Breast epithelium (tissue), 4 donors: ENCODE results near the gene PSAP. TPM values are rescaled to one million over a fixed set of nuclear protein-coding genes. Genes with fewer than 3 reads are reported as not detected.

Source experiments
- DNase-seq, 2 donors: peaks; one replicate each; pipeline ENCODE4 v3.0.0-alpha.2; 2019; ENCODE audit warnings: low spot score in 2 of 2
- H3K27ac ChIP-seq, 2 donors: fragments of 200-600 bp; sonication (generic) in 1 of 2; one replicate each; pipeline ENCODE4 v1.5.1; 2016 to 2019; ENCODE audit warnings: mild to moderate bottlenecking in 1 of 2
- H3K27me3 ChIP-seq, 2 donors: fragments of 200-600 bp; sonication (generic) in 1 of 2; one replicate each; pipeline versions ENCODE4 v1.5.1 to v1.6.0; 2017 to 2019; ENCODE audit warnings: control low read depth in 1 of 2, mild to moderate bottlenecking in 1 of 2
- H3K36me3 ChIP-seq: fragments of 200-600 bp; one replicate; pipeline ENCODE4 v1.5.1; 2019
- H3K4me1 ChIP-seq, 2 donors: fragments of 200-600 bp; sonication (generic); one replicate each; pipeline ENCODE4 v1.5.1; 2016 to 2019; ENCODE audit warnings: control low read depth in 1 of 2
- H3K4me3 ChIP-seq, 3 donors: fragments of 200-600 bp; sonication (generic); 1 replicate in 2 of 3; 2 replicates in 1 of 3; pipeline ENCODE4 v1.5.1; 2016 to 2019; ENCODE audit warnings: mild to moderate bottlenecking in 3 of 3, moderate library complexity in 2 of 3
- H3K9me3 ChIP-seq, 2 donors: fragments of 200-600 bp; sonication (generic) in 1 of 2; one replicate each; pipeline ENCODE4 v1.5.1; 2016 to 2019; ENCODE audit warnings: control low read depth in 1 of 2
- POLR2A ChIP-seq: fragments of 450-650 bp; IDR thresholded peaks from one replicate; pipeline ENCODE4 v1.6.1; 2016; ENCODE audit warnings: antibody characterized with exemption, mild to moderate bottlenecking, moderate library complexity
- POLR2AphosphoS5 ChIP-seq, 3 donors: sonication (generic); formaldehyde crosslinking; IDR thresholded peaks; one replicate each; pipeline ENCODE4 v1.6.1; 2017; ENCODE audit warnings: antibody characterized with exemption in 3 of 3
- intact Hi-C: fragments of 100-400 bp; cut with DNase I; formaldehyde crosslinking; loops from one replicate; pipeline ENCODE4 v1.15.1; 2023; ENCODE audit warnings: low total_unique reads
- total RNA-seq, 3 donors: library from RNA; depleted of rRNA; stranded (reverse); fragments of >200 nt; gene quantifications; one replicate each; pipeline ENCODE4 v1.1.0, GENCODE V29; 2016
- TF ChIP-seq, protein P1 (sequence below), 3 donors: fragments of 450-650 bp; IDR thresholded peaks; one replicate each; pipeline ENCODE4 v1.5.1; 2016 to 2017; ENCODE audit warnings: antibody characterized with exemption in 3 of 3, mild to moderate bottlenecking in 3 of 3, moderate library complexity in 3 of 3

Gene PSAP
- total RNA-seq, 3 donors from 2014 or later: 623 to 1,873 (median 945) TPM

DNA sequence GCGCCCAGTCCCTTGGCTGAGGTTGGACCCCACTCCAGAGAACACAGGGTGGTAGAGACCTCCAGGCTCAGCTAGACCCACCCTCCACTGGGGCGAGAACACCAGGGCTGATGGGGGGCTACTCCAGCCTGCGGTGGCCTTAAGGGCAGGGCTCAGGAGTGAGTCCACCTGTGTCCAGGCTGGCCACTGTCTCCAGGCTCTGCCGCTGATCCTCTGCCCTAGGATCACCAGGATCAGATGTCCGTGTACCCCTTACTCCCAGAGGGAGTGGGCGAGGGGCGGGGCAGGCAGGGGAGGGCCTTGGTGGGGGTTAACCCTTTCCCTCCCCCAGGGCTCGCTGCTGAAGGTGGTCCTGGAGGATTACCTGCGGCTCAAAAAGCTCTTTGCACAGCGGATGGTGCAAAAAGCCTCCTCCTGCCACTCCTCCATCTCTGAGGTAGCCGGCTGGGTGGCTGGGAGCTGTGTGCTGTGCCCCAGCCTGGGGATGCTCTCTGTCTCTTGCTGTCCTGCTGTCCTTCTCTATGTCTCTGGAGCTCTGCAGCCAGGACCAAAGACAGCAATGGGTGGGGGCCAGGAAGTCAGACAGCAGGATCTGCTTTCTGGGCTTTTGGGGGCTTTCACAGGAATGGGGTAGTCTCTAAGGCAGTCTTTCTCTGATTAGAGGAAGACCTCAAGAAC is 38.0 kb downstream of the PSAP start:
- Histone ChIP-seq H3K9me3 (no peaks in the 10 kb centered on the region), H3K27me3 (no peaks in the 10 kb centered on the region), H3K36me3 (no peaks in the 10 kb centered on the region), H3K4me1 (no peaks in the 10 kb centered on the region), H3K4me3 (no peak overlapping the region), H3K27ac (no peak overlapping the region)
- intact Hi-C loops: loop anchor here (10.0 kb wide), 1 partner anchor 438 kb away; no protein-coding TSS in a partner anchor
- no peak for DNase-seq
- TF ChIP-seq, protein P1, sequence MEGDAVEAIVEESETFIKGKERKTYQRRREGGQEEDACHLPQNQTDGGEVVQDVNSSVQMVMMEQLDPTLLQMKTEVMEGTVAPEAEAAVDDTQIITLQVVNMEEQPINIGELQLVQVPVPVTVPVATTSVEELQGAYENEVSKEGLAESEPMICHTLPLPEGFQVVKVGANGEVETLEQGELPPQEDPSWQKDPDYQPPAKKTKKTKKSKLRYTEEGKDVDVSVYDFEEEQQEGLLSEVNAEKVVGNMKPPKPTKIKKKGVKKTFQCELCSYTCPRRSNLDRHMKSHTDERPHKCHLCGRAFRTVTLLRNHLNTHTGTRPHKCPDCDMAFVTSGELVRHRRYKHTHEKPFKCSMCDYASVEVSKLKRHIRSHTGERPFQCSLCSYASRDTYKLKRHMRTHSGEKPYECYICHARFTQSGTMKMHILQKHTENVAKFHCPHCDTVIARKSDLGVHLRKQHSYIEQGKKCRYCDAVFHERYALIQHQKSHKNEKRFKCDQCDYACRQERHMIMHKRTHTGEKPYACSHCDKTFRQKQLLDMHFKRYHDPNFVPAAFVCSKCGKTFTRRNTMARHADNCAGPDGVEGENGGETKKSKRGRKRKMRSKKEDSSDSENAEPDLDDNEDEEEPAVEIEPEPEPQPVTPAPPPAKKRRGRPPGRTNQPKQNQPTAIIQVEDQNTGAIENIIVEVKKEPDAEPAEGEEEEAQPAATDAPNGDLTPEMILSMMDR (IDR thresholded peaks at IDR 0.05): no peak
- no peak for TF ChIP-seq POLR2AphosphoS5 (IDR thresholded peaks at IDR 0.05)
- no peak for TF ChIP-seq POLR2A

DNA sequence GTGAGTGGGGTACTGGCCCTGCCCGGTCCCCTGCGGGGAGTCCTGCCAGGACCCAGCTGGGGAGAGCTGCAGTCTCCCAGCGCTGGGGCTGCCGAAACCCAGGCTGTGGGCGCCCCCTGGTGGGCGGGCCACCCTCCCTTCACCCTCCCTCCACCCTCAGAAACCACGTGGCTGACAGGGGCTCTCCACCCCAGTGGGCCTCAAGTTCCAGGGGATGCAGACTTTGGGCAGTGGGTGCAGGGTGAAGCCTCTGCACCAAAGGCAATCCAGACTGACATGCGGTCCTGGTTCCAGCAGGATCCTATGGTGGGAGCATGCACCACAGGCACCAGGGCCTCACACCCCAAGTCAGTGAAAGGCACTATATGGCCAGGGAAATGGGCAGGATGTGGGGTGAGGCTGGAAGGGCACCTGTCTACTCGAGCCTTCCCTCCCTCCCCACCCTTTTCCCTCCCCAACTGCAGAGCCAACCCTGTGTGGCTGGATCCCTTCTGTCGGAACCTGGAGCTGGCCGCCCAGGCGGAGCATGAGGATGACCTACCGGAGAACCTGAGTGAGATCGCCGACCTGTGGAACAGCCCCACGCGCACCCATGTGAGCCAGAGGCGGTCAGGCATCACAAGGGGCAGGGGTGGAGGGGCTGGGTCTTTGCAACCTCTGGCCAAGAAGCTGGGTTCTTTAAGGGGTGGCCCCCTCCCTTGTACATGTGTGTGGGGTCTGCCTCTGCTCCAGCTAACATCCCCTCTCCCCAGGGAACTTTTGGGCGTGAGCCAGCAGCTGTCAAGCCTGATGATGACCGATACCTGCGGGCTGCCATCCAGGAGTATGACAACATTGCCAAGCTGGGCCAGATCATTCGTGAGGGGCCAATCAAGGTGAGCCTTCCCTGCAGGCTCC is 38.8 kb downstream of the PSAP start:
- intact Hi-C loops: loop anchor here (10.0 kb wide), 1 partner anchor 437 kb away; no protein-coding TSS in a partner anchor
- Histone ChIP-seq H3K4me1 (no peaks in the 10 kb centered on the region), H3K36me3 (no peaks in the 10 kb centered on the region), H3K27me3 (no peaks in the 10 kb centered on the region), H3K9me3 (no peaks in the 10 kb centered on the region), H3K27ac (no peak overlapping the region), H3K4me3 (no peak overlapping the region)
- TF ChIP-seq, protein P1 (IDR thresholded peaks at IDR 0.05): peak; percentile 66 to 76 (median 67)
- TF ChIP-seq POLR2AphosphoS5 (IDR thresholded peaks at IDR 0.05) (peak in 1 of 3 donors; percentile 13), POLR2A (no peak)
- DNase-seq: no peak

DNA sequence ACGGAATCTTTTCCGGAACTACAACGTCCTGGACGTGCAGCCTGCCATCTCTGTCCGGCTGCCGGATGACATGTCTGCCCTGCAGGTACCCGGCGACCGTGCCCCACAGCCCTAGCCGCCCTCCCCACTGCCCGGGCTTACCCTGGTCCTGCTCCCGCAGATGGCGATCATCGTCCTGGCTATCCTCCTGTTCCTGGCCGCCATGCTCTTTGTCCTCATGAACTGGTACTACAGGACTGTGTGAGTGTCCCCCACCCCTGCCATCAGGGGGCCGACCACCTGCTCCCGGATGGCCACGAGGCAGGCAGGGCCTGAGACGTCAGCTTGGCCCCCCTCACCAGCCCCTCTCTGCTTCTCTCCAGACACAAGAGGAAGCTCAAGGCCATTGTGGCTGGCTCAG is 39.7 kb downstream of the PSAP start:
- no peaks in the 10 kb centered on the region for H3K9me3 ChIP-seq
- H3K4me1 ChIP-seq: no peaks in the 10 kb centered on the region
- intact Hi-C loops: loop anchor here (10.0 kb wide), 1 partner anchor 437 kb away; no protein-coding TSS in a partner anchor
- no peaks in the 10 kb centered on the region for H3K36me3 ChIP-seq
- H3K4me3 ChIP-seq: no peak overlapping the region
- no peaks in the 10 kb centered on the region for H3K27me3 ChIP-seq
- no peak overlapping the region for H3K27ac ChIP-seq
- DNase-seq: no peak
- TF ChIP-seq POLR2A: no peak
- TF ChIP-seq POLR2AphosphoS5 (IDR thresholded peaks at IDR 0.05): no peak
- TF ChIP-seq, protein P1 (IDR thresholded peaks at IDR 0.05): no peak

DNA sequence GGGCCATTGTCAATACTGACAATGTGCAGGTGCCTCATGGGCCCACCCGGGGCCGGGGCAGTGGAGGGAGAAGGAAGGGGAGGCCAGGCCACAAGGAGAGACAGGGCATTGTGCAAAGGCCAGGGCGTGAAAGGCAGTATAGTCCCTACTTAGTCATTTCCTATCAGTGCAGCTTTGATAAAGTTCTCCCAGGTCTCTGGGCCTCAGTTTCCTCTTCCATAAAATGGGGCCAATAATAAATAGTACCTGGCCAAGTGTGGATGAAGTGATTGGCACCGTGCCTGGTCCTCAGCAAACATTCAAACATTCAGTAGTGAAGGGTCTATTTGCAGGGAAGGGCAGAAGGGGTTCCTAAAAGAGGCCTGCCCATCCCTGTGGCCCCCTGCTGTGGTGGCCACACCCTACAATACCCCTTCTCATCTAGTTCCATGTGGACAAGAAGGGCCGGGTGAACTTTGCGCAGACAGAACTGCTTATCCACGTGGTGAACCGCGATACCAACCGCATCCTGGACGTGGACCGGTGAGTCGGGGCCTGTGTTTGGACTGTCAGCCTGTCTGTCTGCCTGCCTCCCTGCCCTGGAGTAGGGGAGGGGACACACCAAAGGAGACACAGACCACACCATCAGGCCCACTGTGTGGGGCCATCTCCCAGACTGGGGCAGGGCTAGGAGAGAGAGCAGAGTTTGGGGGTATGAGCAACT is 40.9 kb downstream of the PSAP start:
- Histone ChIP-seq H3K36me3 (no peaks in the 10 kb centered on the region), H3K9me3 (no peaks in the 10 kb centered on the region), H3K27ac (no peak overlapping the region), H3K27me3 (no peaks in the 10 kb centered on the region), H3K4me1 (no peaks in the 10 kb centered on the region), H3K4me3 (no peak overlapping the region)
- DNase-seq: no peak
- intact Hi-C loops: loop anchor here (10.0 kb wide), 1 partner anchor 435 kb away; no protein-coding TSS in a partner anchor
- TF ChIP-seq, protein P1 (IDR thresholded peaks at IDR 0.05): no peak
- TF ChIP-seq POLR2AphosphoS5 (IDR thresholded peaks at IDR 0.05) (no peak), POLR2A (no peak)
